HepG2 (cell line): ENCODE results near the gene IL17RC. TPM values are rescaled to one million over a fixed set of nuclear protein-coding genes. Genes with fewer than 3 reads are reported as not detected.

Source experiments
- CBX1 ChIP-seq: IDR thresholded peaks from one replicate; pipeline ENCODE4 v1.6.1; 2016; ENCODE audit warnings: antibody characterized with exemption, low read depth
- CTCF ChIP-seq: sonication (generic); formaldehyde crosslinking; IDR thresholded peaks from 2 replicates; pipeline ENCODE4 v1.5.0; 2020; ENCODE audit warnings: mild to moderate bottlenecking, missing genetic modification reagents, moderate library complexity
- GTF3A ChIP-seq: sonication (generic); formaldehyde crosslinking; conservative IDR thresholded peaks from 2 replicates; pipeline ENCODE4 v1.4.0; 2020; ENCODE audit warnings: mild to moderate bottlenecking, missing genetic modification reagents
- HNF4A ChIP-seq: sonication (generic); formaldehyde crosslinking; IDR thresholded peaks from 2 replicates; pipeline ENCODE4 v1.4.0; 2020; ENCODE audit warnings: missing genetic modification reagents
- KAT8 ChIP-seq: IDR thresholded peaks from 2 replicates; pipeline ENCODE4 v1.6.1; 2016; ENCODE audit warnings: missing genetic modification reagents, missing compliant biosample characterization
- MTA1 ChIP-seq: sonication (generic); formaldehyde crosslinking; IDR thresholded peaks from 2 replicates; pipeline ENCODE4 v1.4.0; 2020; ENCODE audit warnings: missing genetic modification reagents, mild to moderate bottlenecking, borderline replicate concordance
- NR3C1 ChIP-seq: sonication (generic); formaldehyde crosslinking; IDR thresholded peaks from 2 replicates; pipeline ENCODE4 v1.4.0; 2020; ENCODE audit warnings: missing genetic modification reagents
- POLR2AphosphoS2 ChIP-seq: IDR thresholded peaks from 2 replicates; pipeline ENCODE4 v1.6.1; 2011; ENCODE audit warnings: low read depth, low read length, improper control_type of control experiment
- RFXAP ChIP-seq: sonication (generic); formaldehyde crosslinking; IDR thresholded peaks from 2 replicates; pipeline ENCODE4 v1.4.0; 2020; ENCODE audit warnings: missing genetic modification reagents, borderline replicate concordance
- RXRB ChIP-seq: IDR thresholded peaks from 2 replicates; pipeline ENCODE4 v1.6.1; 2016; ENCODE audit warnings: borderline replicate concordance, missing genetic modification reagents, missing compliant biosample characterization
- SALL2 ChIP-seq: sonication (generic); formaldehyde crosslinking; IDR thresholded peaks from 2 replicates; pipeline ENCODE4 v1.8.1; 2023; ENCODE audit warnings: mild to moderate bottlenecking, missing genetic modification reagents, inconsistent platforms
- SOX5 ChIP-seq: IDR thresholded peaks from 2 replicates; pipeline ENCODE4 v1.6.1; 2016; ENCODE audit warnings: borderline replicate concordance
- TBX2 ChIP-seq: sonication (generic); formaldehyde crosslinking; IDR thresholded peaks from 2 replicates; pipeline ENCODE4 v1.5.0; 2020; ENCODE audit warnings: missing genetic modification reagents, mild to moderate bottlenecking, borderline replicate concordance
- ZFP41 ChIP-seq: sonication (generic); formaldehyde crosslinking; IDR thresholded peaks from 2 replicates; pipeline ENCODE4 v1.4.0; 2020; ENCODE audit warnings: mild to moderate bottlenecking, missing genetic modification reagents, borderline replicate concordance
- ZKSCAN5 ChIP-seq: sonication (generic); formaldehyde crosslinking; IDR thresholded peaks from 2 replicates; pipeline ENCODE4 v1.5.1; 2020; ENCODE audit warnings: mild to moderate bottlenecking, missing genetic modification reagents
- ZMYM3 ChIP-seq: sonication (generic); formaldehyde crosslinking; IDR thresholded peaks from 2 replicates; pipeline ENCODE4 v1.5.1; 2020; ENCODE audit warnings: mild to moderate bottlenecking, missing genetic modification reagents
- ZNF121 ChIP-seq: sonication (generic); formaldehyde crosslinking; IDR thresholded peaks from 2 replicates; pipeline ENCODE4 v1.5.0; 2020; ENCODE audit warnings: mild to moderate bottlenecking, missing genetic modification reagents
- ZNF292 ChIP-seq: sonication (generic); formaldehyde crosslinking; IDR thresholded peaks from 2 replicates; pipeline ENCODE4 v1.8.1; 2022; ENCODE audit warnings: mild to moderate bottlenecking, low read depth, missing genetic modification reagents, borderline replicate concordance
- ZNF30 ChIP-seq: sonication (generic); formaldehyde crosslinking; IDR thresholded peaks from 2 replicates; pipeline ENCODE4 v1.5.0; 2020; ENCODE audit warnings: mild to moderate bottlenecking, missing genetic modification reagents
- ZNF709 ChIP-seq: sonication (generic); formaldehyde crosslinking; IDR thresholded peaks from 2 replicates; pipeline ENCODE4 v1.5.0; 2020; ENCODE audit warnings: mild to moderate bottlenecking, missing genetic modification reagents
- ZNF710 ChIP-seq: sonication (generic); formaldehyde crosslinking; IDR thresholded peaks from 2 replicates; pipeline ENCODE4 v1.5.0; 2020; ENCODE audit warnings: mild to moderate bottlenecking, missing genetic modification reagents, borderline replicate concordance
- ZNF740 ChIP-seq: sonication (generic); formaldehyde crosslinking; IDR thresholded peaks from 2 replicates; pipeline ENCODE4 v1.4.0; 2020; ENCODE audit warnings: missing genetic modification reagents
- ZNF766 ChIP-seq: sonication (generic); formaldehyde crosslinking; IDR thresholded peaks from 2 replicates; pipeline ENCODE4 v1.5.0; 2020; ENCODE audit warnings: missing genetic modification reagents, borderline replicate concordance
- ZNF770 ChIP-seq: sonication (generic); formaldehyde crosslinking; IDR thresholded peaks from 2 replicates; pipeline ENCODE4 v1.5.0; 2020; ENCODE audit warnings: mild to moderate bottlenecking, missing genetic modification reagents
- ZNF775 ChIP-seq: sonication (generic); formaldehyde crosslinking; IDR thresholded peaks from 2 replicates; pipeline ENCODE4 v1.4.0; 2020; ENCODE audit warnings: missing genetic modification reagents, mild to moderate bottlenecking, moderate library complexity, borderline replicate concordance
- polyA plus RNA-seq, 8 experiments: library from polyadenylated mRNA; depleted of rRNA in 3 of 8; stranded (reverse) in 7 of 8; unstranded in 1 of 8; fragments of >200 nt; fragmentation: Illumina TruSeq in 4 of 8; extraction: Trizol in 4 of 8; gene quantifications; 2 replicates each; pipeline versions ENCODE4 v1.2.1 to v1.2.3, GENCODE V29; 2011 to 2016; ENCODE audit warnings: low read depth in 4 of 8, missing spikeins in 1 of 8, mixed read lengths in 1 of 8; ENCODE audit not compliant: insufficient read depth in 1 of 8
- total RNA-seq, 5 experiments: library from RNA; depleted of rRNA; stranded (reverse); fragments of >200 nt; fragmentation: Illumina TruSeq; extraction: Trizol; gene quantifications; 2 replicates each; pipeline ENCODE4 v1.2.3, GENCODE V29; 2016; ENCODE audit warnings: low read depth in 1 of 5

The IL17RC gene
- total and polyA plus RNA-seq, 2 of the 13 experiments (the other 11 are each of a cell fraction or from before 2014, with no cell fraction given), result 20.7 to 24.0 TPM

GRCh38 chr3:9898467-9899241, 18.2 kb upstream of the IL17RC start (continued):
- TF ChIP-seq RXRB (CRISPR knock-in tag) (0 out of 2 replicates have a peak, but pooled peaks have one; percentile 24), ZNF775 (CRISPR knock-in tag) (no peak), SALL2 (CRISPR knock-in tag) (no peak), ZNF292 (CRISPR knock-in tag) (peak; percentile 59; the same call in 1 of the 2 replicates), CTCF (CRISPR knock-in tag) (no peak), SOX5 (CRISPR knock-in tag) (peak; percentile 35), TBX2 (CRISPR knock-in tag) (no peak), CBX1 (no peak), ZNF121 (CRISPR knock-in tag) (peak; percentile 18; the same call in 1 of the 2 replicates), ZFP41 (CRISPR knock-in tag) (no peak), MTA1 (CRISPR knock-in tag) (0 out of 2 replicates have a peak, but pooled peaks have one; percentile 41), ZNF709 (CRISPR knock-in tag) (0 out of 2 replicates have a peak, but pooled peaks have one; percentile 18), ZNF766 (CRISPR knock-in tag) (no peak), ZNF740 (CRISPR knock-in tag) (no peak), ZNF710 (0 out of 2 replicates have a peak, but pooled peaks have one; percentile 15), HNF4A (CRISPR knock-in tag) (peak; percentile 78), RFXAP (CRISPR knock-in tag) (no peak), KAT8 (CRISPR knock-in tag) (0 out of 2 replicates have a peak, but pooled peaks have one; percentile 15), ZMYM3 (CRISPR knock-in tag) (peak; percentile 95), ZNF770 (no peak), ZNF30 (CRISPR knock-in tag) (no peak), NR3C1 (no peak), GTF3A (CRISPR knock-in tag) (0 out of 2 replicates have a peak, but pooled peaks have one; percentile 16), ZKSCAN5 (CRISPR knock-in tag) (no peak), POLR2AphosphoS2 (no peak)
